Heart left ventricle (tissue), 16 donors: Measurements from ENCODE around the gene SLC5A6. TPM values are rescaled to one million over a fixed set of nuclear protein-coding genes. Genes with fewer than 3 reads are reported as not detected.

Experiments used
- ATAC-seq, 4 donors: fragments of 200-7000 bp; cut with Tn5 transposase; one replicate each; pipeline ENCODE4 v1.9.1; 2020 to 2022; ENCODE audit warnings: moderate library complexity in 4 of 4, mild to moderate bottlenecking in 3 of 4, moderate number of reproducible peaks in 1 of 4
- DNase-seq, 5 donors: peaks; one replicate each; pipeline ENCODE4 v3.0.0-alpha.2; 2020
- H3K27ac ChIP-seq, 12 donors: fragments of 200-600 bp; sonication (generic) in 4 of 12; one replicate each; pipeline versions ENCODE4 v1.5.0 to v1.8.0; 2016 to 2022; ENCODE audit warnings: mild to moderate bottlenecking in 2 of 12
- H3K27me3 ChIP-seq, 9 donors: fragments of 200-600 bp; sonication (generic) in 2 of 9; one replicate each; pipeline versions ENCODE4 v1.5.1 to v1.8.0; 2016 to 2022; ENCODE audit warnings: mild to moderate bottlenecking in 3 of 9
- H3K36me3 ChIP-seq, 9 donors: fragments of 200-600 bp; sonication (generic) in 2 of 9; one replicate each; pipeline versions ENCODE4 v1.5.0 to v1.8.0; 2018 to 2022; ENCODE audit warnings: mild to moderate bottlenecking in 2 of 9
- H3K4me1 ChIP-seq, 12 donors: fragments of 200-600 bp; sonication (generic) in 4 of 12; one replicate each; pipeline versions ENCODE4 v1.5.0 to v1.8.0; 2016 to 2022; ENCODE audit warnings: mild to moderate bottlenecking in 3 of 12
- H3K4me3 ChIP-seq, 12 donors: fragments of 200-600 bp; sonication (generic) in 4 of 12; one replicate each; pipeline versions ENCODE4 v1.5.0 to v1.8.0; 2017 to 2022; ENCODE audit warnings: mild to moderate bottlenecking in 9 of 12, moderate library complexity in 4 of 12
- H3K9me3 ChIP-seq, 12 donors: fragments of 200-600 bp; sonication (generic) in 4 of 12; one replicate each; pipeline versions ENCODE4 v1.5.0 to v1.8.0; 2016 to 2022; ENCODE audit warnings: mild to moderate bottlenecking in 1 of 12
- CTCF ChIP-seq, 12 donors: fragments of 200-600 bp; sonication (generic) in 4 of 12; IDR thresholded peaks; one replicate each; pipeline versions ENCODE4 v1.5.0 to v1.8.0; 2018 to 2022; ENCODE audit warnings: antibody characterized with exemption in 12 of 12, mild to moderate bottlenecking in 5 of 12
- POLR2A ChIP-seq, 2 donors: fragments of 450-650 bp; IDR thresholded peaks; one replicate each; pipeline ENCODE4 v1.6.1; 2017; ENCODE audit warnings: antibody characterized with exemption in 2 of 2, mild to moderate bottlenecking in 2 of 2, moderate library complexity in 2 of 2
- WGBS, 4 donors: extraction: QIAGEN DNeasy Blood & Tissue Kit in 2 of 4; methylation state at CpG; one replicate each; pipeline versions ENCODE4 v1.1.5 to v1.1.7; 2013 to 2018; 5-methylcytosine and 5-hydroxymethylcytosine counted together
- intact Hi-C, 10 donors: fragments of 100-400 bp; cut with DNase I; formaldehyde crosslinking; loops; one replicate each; pipeline versions ENCODE4 v1.11.1 to v1.14.2; 2022
- polyA plus RNA-seq, 2 donors: library from polyadenylated mRNA; stranded (reverse); fragments of 200-250 nt; gene quantifications; one replicate each; pipeline ENCODE4 v1.2.3, GENCODE V29; 2013
- total RNA-seq, 9 donors: library from RNA; depleted of rRNA in 2 of 9; stranded (reverse); fragments of >200 nt in 2 of 9; fragmentation: NEBNext Ultra II Directional in 3 of 9; extraction: Animal tissue kit (Norgen Biotek cat#: 25700) in 3 of 9; gene quantifications; one replicate each; pipeline versions ENCODE4 v1.1.0 to v1.2.4, GENCODE V29; 2016 to 2023
- donor health status: ischemic (EF 13 %, LVEDD 7.1; RV severe dilation, severe dysfunction).
- donor health status: healthy with polysubstance abuse.
- donor health status: DM: no; HTN: yes; CAD: no.
- donor health status: DM: no; HTN: no; CAD: no.
- donor health status: ischemic (EF 25% LVEDD 6.9; RV normal size, moderate dysfunction).
- donor health status: ischemic (EF 25% LVEDD 5.7; RV mildly dilated, moderate dysfunction).
- donor health status: healthy.
- donor health status: DM: yes; HTN: yes; CAD: no.
- donor health status: ischemic (EF 35%, LVEDD 5.7; RV mildly dilated, moderate dysfunction).
- donor health status: nonischemic (EF 11% LVEDD 7.7; RV severe dilation, severe dysfunction).
- donor health status: DM: yes; HTN: yes; CAD: no.
- donor health status: PGD.
- donor health status: ischemic (EF 29% LVEDD 5.4; RV normal size, mild dysfunction).
- donor health status: nonischemic (EF 23%, LVEDD 6.1; RV moderate dilation, normal function).

SLC5A6 gene
- total and polyA plus RNA-seq, 11 donors, result 6.3 to 37.7 (median 10.3) TPM

GRCh38 chr2:27154488-27154887, 57.6 kb downstream of the SLC5A6 start:
- no peaks in the 10 kb centered on the region for H3K9me3 ChIP-seq
- H3K27me3 ChIP-seq, result peaks cover 0 to 5% (median 0%) of the 10 kb centered on the region in 9 donors
- H3K4me1 ChIP-seq, result no peaks in the 10 kb centered on the region
- intact Hi-C loops, result no loop called here
- TF ChIP-seq POLR2A (IDR thresholded peaks at IDR 0.05) (no peak), CTCF (IDR thresholded peaks at IDR 0.05) (no peak)
- no peak for ATAC-seq
- H3K4me3 ChIP-seq, result no peak overlapping the region
- DNase-seq, result no peak
- no peak overlapping the region for H3K27ac ChIP-seq
- WGBS, 4 donors, result 66 to 73% (median 69%) methylated on average over 6 of the region's 6 CpGs
- no peaks in the 10 kb centered on the region for H3K36me3 ChIP-seq

DNA sequence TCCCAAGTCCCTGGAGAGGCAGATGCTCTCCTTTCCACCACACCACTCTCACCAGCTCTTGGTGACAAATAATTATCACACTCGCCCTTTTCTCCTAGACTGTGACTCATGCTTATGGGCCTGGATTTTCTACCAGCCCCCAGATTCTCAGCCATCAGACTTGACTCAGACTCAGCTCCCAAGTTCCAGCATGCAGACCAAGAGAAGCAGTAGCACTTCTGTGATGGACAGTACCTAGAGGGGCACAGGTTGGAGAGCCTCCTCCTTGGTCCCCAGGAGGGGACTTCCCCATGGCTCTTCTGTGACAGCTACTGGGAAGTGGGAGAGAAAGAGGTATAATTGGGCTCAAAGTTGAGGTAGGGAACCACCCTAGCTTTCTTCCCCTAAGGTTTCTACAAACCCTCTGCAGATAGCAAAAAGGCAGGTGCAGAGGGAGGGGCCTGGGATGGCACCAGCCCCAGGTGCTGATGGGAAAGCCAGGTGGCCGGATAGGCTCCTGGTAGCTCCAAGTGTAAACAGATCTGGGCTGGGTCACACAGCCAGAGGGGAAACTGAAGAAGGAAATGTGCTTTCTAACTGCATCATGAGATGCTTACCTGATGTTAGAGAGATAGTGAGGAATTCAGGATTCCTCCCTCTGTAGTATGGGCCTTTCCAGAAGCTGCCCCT, 59.1 kb downstream of the SLC5A6 start:
- TF ChIP-seq POLR2A (IDR thresholded peaks at IDR 0.05), result no peak
- no peak for TF ChIP-seq CTCF (IDR thresholded peaks at IDR 0.05)
- no peak overlapping the region for H3K4me3 ChIP-seq
- ATAC-seq, result no peak
- WGBS, 4 donors, result 77 to 93% (median 81%) methylated on average over 2 of the region's 2 CpGs
- H3K27me3 ChIP-seq, result no peaks in the 10 kb centered on the region
- H3K4me1 ChIP-seq, result no peaks in the 10 kb centered on the region
- no peaks in the 10 kb centered on the region for H3K36me3 ChIP-seq
- H3K27ac ChIP-seq, result no peak overlapping the region
- DNase-seq, result no peak
- intact Hi-C loops, result no loop called here
- H3K9me3 ChIP-seq, result no peaks in the 10 kb centered on the region

DNA sequence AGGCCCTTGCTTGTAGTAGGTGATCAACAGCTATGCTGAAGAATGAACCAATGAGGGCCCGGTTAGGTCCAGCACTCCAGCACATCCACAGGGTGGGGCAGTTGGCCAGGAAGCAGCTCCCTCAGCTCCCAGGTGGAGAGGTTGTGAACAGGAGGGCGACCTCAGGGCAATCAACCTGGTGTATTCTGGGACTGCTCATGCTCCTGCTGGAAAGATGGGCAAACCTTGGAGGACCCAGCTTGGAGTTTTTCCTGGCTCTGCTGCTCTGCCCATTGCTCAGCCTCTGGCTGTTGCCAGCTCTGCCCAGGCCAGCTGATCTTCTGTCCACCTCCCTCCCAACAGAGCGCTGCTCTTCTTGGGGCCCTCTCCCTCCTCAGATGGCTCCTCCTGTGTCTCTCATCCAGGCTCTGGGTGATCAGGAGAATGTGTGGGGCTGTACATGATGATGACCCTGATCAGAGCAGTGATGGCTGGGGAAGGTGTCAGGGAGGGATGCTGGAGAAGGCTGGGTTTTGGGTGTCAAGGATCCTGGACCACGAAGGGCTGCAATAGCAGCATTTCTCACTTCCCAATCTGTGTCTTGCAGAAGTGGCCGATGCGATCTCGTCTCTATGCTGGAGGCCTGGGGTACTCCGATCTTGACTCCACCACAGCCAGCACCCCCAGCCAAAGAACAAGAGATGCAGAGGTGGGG, 59.8 kb downstream of the SLC5A6 start:
- H3K36me3 ChIP-seq, result no peaks in the 10 kb centered on the region
- 81 to 89% (median 84%) methylated on average over 8 of the region's 8 CpGs for WGBS, 4 donors
- no peak for ATAC-seq
- TF ChIP-seq CTCF (IDR thresholded peaks at IDR 0.05) (no peak), POLR2A (IDR thresholded peaks at IDR 0.05) (no peak)
- intact Hi-C loops, result no loop called here
- no peaks in the 10 kb centered on the region for H3K27me3 ChIP-seq
- no peak for DNase-seq
- no peak overlapping the region for H3K4me3 ChIP-seq
- H3K27ac ChIP-seq, result no peak overlapping the region
- no peaks in the 10 kb centered on the region for H3K4me1 ChIP-seq
- H3K9me3 ChIP-seq, result no peaks in the 10 kb centered on the region

DNA sequence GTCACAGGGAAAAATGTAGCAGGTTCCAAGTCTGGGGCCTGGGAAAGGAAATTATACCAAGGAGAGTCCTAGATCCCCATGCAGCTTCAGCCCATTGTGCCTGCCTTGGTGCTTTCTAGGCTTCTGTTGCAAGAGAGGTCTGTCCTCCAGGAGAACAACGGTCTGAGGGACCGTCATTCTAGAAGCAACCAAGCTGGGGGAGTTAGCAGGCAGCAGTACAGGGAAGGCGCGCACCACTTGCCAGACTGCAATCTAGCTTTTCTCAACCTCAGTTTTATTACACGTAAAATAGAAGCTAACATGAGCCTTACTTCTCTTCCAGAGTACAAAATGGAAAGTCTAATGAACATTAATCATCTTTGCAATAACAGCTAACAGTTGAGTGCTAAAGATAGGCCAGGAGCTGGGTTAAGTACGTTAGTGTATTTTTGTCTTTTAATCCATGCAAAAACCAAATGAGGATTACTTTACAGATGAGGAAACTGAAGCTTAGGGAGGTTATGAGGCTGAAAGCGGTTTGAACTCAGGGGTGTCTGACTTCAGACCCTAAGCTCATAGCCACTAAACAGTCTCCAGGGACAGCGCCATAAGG, 61.3 kb downstream of the SLC5A6 start:
- Histone ChIP-seq H3K27ac (no peak overlapping the region), H3K9me3 (no peaks in the 10 kb centered on the region), H3K4me3 (no peak overlapping the region), H3K27me3 (no peaks in the 10 kb centered on the region), H3K36me3 (no peaks in the 10 kb centered on the region), H3K4me1 (no peaks in the 10 kb centered on the region)
- 78 to 89% (median 83%) methylated on average over 8 of the region's 8 CpGs for WGBS, 4 donors
- no peak for DNase-seq
- TF ChIP-seq POLR2A (IDR thresholded peaks at IDR 0.05), result no peak
- TF ChIP-seq CTCF (IDR thresholded peaks at IDR 0.05), result no peak
- ATAC-seq, result no peak
- intact Hi-C loops, result no loop called here
